ENCODE results near the gene EREG. TPM values are rescaled to one million over a fixed set of nuclear protein-coding genes. Genes with fewer than 3 reads are reported as not detected.

Gene EREG
- total RNA-seq, 1 donor from 2014 or later: not detected

DNA sequence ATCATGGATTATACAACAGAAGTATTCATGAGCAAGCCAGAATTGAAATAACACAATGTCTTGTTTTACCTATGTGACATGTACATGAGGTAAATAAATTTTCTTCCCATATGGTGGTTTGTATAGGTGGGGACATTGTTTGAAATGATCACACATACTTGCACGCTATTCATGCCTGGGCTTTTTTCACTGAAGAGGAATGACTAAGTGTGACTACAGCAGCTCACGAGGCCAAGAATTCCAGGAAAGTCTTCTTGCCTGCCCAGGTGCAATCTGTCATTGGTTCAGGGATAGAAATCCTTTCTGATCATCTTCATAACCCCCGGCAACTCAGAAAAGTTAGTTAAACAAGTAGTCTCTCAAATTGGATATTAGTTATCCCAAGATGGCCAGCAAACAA, 43.7 kb downstream of the EREG start:
- no peak for ATAC-seq (ENCODE audit: poor library complexity)
- DNase-seq: no peak
- intact Hi-C loops (cut with DNase I): no loop called here

DNA sequence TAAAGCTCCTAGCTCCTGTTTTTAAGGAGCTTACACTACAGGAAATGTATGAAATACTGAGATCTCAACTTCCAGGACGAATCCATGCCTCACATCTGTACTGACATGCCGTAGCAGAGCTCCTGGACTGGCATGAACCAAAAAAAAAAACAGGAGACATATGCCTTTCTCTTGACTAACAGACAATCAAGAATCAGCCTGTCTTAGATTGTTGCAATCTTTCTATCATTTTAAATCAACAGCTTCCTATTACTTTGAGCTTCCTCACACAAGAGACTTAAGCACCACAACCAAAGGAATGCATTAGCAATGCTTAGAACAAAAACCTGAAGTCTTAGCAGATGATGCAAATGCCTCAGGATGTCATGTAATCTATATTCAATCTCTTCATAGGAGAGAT, 45.3 kb downstream of the EREG start:
- intact Hi-C loops (cut with DNase I): no loop called here
- DNase-seq: no peak
- no peak for ATAC-seq (ENCODE audit: poor library complexity)

DNA sequence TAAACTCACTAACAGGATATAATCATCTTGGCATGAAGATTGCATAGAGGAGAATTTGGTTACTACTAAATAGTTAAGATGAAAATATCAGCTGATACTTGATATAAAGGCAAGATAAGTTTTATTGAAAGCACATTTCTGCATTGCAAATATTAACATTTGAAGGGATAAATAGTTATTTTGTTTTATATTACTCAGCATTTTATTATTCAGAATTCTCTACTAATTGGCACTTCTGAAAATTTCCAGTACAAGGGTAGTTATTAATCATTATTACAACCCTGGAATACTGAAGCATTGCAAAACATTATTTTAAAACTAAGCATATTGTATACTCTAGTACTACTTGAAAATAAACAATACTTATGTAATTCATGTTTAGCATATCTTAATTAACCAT, 47.3 kb downstream of the EREG start:
- intact Hi-C loops (cut with DNase I): no loop called here
- ATAC-seq (ENCODE audit: poor library complexity) (no peak), DNase-seq (no peak)

DNA sequence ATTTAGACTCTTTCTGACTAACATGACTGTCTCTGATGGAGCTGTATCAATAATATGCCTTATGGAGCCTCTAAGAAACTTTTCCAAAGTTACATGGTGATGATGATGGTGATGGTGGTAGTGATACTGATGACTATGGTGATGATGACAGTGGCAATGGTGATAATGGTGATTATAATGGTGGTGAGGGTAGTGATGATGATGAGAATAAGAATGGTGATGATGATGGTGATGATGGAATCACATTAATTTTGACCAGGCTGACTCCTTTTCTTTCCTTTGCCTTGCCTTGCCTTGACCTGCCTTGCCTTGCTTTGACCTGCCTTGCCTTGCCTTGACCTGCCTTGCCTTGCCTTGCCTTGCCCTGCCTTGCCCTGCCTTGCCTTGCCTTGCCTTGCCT, 48.3 kb downstream of the EREG start:
- DNase-seq (no peak), ATAC-seq (ENCODE audit: poor library complexity) (no peak)
- intact Hi-C loops (cut with DNase I): no loop called here

DNA sequence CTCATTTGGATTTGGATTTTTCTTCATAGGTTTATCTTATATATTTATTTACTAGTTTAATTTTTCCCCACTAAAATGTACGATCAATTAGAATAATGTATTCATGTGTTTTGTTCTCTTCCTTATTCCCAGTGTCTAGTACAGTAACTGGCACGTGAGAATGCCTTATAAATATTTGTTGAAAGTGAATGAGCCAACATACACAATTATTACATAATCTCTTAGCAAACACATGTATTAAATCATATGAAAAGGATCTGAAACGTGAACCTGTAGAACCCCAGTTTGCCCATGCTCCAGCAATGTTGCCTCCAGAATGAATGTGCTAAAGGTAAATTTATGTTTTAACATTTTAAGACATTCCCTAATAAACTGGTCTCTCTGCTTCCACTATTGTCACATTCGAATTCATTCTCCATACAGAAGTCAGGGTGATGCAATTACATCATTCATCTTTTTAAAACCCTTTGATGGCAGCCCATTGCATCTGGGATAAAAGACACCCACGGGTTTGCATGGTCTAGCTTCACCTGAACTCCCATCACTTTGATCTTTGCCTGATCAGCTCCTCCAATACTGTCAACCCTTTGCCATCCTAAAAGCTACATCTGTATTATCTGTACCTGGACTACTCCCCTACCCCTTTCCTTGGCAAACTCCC, 49.3 kb downstream of the EREG start:
- ATAC-seq (ENCODE audit: poor library complexity) (no peak), DNase-seq (no peak)
- intact Hi-C loops (cut with DNase I): no loop called here

DNA sequence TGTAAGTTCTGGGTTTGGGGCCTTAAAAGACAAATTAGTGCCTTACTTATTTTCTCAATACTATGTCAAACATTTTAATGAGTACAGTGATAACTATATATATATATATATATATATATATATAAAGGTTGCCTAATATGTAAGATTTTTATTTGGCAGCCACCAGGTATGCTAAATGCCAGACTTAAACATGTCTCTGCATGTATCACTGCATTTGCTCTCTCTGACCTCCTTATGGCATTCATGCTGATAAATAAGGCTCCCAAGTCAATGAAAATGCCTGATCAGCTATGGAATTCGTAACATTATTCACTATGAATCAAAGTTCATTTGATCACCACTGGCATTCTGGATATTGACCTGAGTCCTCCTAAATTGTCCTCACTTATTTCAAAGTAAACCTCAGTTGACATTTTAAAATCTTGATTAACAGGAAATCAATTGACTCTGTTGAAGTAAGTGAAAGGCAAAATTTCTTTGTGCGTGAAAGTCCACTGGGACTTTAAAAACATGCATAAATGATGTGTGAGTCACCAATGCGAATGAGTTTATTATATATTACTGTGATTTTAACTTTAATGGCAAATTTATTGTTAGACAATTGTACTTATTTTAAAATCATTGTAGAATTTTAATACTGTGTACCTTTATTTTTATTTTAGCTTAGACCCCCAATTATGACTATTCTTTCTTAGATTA, 50.8 kb downstream of the EREG start:
- no peak for ATAC-seq (ENCODE audit: poor library complexity)
- intact Hi-C loops (cut with DNase I): no loop called here
- no peak for DNase-seq

DNA sequence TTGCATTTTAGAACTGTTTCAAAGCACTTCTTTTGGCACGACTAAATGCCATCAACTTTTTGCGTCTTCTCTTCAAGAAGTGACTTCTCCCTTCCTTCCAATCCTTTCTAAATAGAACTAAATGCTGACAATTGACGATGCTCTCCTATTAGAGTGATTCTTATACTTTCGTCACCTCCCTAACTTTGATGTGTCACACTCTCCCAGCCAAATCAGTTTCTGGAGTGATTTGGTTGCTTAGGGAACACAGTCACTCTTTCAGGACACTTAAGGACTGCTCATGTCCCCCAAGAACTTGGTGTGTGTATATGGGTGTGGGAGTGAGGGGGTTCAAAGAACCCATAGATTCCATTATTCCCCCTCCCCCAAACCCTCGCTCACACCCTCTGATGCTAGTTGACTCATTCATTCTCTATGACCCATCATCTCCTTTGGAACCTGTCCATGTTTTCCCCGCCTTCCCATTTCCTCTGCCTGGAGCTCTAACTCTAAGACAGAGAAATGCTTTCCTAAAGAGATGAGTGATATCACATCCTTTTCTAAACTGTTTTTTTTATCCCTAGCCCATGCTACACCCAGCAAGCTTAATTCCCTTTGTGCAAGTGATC, 53.2 kb downstream of the EREG start:
- ATAC-seq (ENCODE audit: poor library complexity) (no peak), DNase-seq (no peak)
- intact Hi-C loops (cut with DNase I): no loop called here

DNA sequence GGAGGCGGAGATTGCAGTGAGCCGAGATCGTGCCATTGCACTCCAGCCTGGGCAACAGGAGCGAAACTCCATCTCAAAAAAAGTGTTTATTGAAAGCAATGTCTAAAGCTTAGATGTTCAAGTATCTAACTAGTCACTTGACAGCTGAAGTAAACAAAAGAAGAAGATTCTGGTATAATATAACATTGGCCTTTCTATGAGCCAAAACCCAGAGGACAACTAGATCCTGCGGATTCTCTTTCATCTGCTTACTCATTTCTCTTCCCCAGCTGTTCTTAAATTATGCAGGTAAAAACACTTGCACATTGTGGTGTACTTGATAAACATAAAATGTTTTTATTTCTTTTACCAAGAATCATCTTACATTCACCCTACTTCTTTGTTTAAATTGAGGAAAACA, 55.9 kb downstream of the EREG start:
- intact Hi-C loops (cut with DNase I): no loop called here
- ATAC-seq (ENCODE audit: poor library complexity): no peak
- no peak for DNase-seq

DNA sequence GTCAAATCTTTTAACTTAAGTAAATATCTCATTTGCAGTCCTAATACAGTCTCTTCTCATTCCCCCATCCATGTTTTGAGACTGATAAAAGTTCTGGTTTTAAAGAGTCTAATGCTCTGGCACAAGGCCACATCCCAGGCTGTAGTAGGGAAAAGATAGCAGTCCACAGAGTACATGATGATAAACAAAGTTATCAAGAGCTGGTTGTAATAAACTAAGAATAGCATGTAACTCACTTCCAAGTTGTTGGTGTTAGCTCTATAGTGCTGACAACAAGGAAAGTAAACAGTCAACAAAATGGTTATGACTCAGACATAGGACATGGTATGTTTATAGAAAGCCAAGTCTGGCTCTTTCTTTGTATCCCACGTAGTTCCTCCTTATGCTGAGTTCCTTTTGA, 58.2 kb downstream of the EREG start:
- ATAC-seq (ENCODE audit: poor library complexity) (peak; percentile 98), DNase-seq (no peak)
- intact Hi-C loops (cut with DNase I): no loop called here

DNA sequence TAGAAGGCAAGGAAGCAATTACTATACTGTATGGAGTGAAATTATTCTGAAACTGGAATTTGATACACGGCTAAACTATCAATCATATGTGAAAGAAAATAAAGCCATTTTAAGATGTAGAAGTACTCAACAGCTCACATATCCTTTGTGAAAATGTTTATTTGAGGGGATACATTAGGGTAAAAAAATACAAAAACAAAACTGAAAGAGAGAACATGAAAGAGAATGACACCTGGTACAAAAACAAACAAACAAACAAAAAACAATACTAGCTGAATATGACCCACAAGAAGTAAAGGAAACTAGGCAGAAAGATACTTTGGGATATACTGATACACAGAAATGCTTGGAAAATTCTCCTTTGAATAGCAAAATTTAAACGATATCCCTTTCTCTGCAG, 59.2 kb downstream of the EREG start:
- no peak for DNase-seq
- ATAC-seq (ENCODE audit: poor library complexity): no peak
- intact Hi-C loops (cut with DNase I): no loop called here

DNA sequence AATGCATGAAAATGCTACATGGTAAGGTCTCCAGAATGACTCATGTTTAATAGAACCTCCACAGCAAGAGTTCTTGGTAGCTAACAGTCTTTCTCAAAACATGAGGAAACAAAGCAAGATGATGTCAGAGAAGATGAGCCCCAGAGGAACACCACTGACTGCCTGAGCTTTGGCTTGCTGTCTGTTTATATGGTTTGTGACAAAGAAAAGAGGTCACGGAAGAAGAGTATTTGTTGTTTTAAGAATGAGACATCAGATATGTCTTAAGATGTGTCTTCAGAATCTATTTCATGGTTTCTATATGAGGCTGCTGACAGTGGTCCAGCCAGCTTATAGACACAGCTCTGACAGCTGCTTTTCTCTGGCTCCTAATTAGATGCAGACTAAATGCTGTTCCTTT, 61.2 kb downstream of the EREG start:
- intact Hi-C loops (cut with DNase I): no loop called here
- ATAC-seq (ENCODE audit: poor library complexity) (no peak), DNase-seq (no peak)

DNA sequence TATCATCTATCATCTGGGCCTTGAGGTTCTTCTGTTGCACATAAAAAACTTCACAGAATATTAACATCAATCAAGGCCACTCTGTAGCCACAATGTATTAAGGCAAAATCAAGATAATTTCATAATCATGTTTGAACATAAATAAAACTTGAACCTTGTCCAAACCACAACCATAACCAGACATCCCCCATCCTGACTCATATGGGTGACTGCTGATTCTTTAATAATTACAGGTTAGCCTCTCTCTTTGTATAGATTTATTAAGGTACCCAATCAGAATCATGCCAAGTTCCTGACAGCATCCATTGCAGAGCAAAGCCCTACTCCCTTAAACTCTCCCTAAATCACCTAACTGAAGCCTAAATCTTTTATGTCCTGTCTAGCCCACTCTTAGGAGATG, 63.3 kb downstream of the EREG start:
- DNase-seq: no peak
- no peak for ATAC-seq (ENCODE audit: poor library complexity)
- intact Hi-C loops (cut with DNase I): no loop called here

DNA sequence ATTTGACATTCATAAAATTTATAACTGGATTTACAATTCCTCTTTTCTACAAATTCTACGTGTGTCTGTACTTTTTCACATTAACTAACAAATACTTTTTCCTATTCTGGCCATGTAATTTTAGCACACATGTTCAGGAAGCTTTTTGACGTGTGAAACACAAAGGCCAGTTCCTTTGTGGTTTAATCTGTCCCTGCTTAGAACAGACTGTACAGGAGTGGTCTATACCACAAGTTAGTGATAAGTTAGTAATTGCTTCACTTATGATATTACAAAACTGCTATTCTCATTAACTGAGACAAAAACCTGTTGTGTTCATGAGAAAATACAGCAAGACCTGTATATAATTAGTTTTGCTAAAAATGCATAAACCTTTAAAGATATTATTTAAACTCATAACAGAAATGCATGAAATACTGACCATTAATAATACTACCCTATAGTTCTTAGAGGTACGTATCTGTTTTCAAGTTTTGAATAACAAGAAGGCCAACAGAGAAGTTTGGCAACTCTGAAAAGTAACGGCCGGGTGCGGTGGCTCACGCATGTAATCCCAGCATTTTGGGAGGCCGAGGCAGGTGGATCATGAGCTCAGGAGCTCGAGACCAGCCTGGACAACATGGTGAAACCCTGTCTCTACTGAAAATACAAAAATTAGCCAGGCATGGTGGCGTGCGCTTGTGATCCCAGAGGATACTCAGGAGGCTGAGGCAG, 66.3 kb downstream of the EREG start:
- ATAC-seq (ENCODE audit: poor library complexity) (peak; percentile 90), DNase-seq (no peak)
- intact Hi-C loops (cut with DNase I): no loop called here

DNA sequence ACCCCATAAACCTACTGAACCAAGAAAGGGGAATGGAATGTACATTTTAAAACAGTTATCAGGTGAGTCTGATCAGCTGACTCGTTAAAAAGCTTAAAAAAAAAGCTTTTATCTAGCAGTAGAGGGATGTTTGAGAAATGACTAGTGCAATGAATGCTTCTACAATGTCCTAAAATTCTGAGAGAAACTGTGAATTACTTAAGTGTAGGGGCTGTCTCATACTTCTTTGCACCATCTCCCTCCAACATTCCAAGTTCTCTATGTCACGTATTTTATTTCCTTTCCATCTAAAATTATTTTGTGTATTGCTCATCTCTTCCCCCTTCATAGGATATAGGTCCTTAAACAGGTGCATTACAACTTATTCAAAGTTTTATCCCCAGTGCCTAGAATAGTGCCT, 68.1 kb downstream of the EREG start:
- DNase-seq: no peak
- ATAC-seq (ENCODE audit: poor library complexity): no peak
- intact Hi-C loops (cut with DNase I): no loop called here

DNA sequence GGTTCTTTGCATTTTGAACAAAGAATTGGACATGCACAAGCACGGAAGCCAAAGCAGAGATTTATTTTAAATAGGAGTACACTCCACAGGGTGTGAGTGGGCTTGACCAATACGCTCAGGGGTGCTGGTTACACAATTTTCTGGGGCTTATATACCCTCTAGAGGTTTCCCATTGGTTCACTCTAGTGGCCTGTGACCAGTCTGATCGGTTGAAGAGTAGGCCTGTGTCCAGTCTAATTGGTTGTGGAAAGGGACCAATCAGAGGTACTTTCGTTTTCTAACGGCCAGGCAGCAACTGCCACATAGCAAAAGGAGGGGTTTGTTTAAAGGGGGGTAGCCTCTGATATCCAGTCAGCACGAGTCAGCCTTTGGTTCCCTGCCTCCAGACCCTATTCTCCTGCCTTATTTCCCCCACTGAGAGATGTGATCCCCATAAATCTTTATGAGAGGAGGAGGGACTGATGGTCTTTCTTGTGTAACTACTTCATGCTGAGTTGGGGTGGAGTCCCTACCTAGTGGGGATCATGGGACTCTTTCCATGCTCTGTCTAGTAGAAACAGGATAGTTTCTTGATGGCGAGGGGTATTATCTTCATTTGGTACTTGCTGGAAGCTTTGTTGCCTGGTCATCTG, 68.7 kb downstream of the EREG start:
- no peak for DNase-seq
- ATAC-seq (ENCODE audit: poor library complexity): no peak
- intact Hi-C loops (cut with DNase I): no loop called here

DNA sequence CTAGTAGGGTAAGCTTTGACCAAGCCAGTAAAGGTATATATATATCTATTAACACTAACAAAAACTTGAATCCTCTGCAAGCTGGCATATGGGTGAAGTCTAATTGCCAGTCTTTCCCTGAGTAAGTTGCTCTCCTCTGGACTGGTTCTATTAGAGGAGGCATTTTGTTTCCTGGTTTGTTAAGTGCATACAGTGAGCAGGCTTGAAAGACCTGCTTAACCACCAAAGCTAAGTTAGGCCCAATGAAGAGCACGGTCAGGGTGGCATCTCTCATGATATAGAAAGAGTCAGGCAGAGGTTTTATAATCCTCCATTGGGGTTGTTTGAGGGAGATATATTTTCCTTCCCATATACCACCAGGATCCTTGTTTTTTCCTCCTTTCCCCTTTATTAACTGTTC, 70.4 kb downstream of the EREG start:
- intact Hi-C loops (cut with DNase I): no loop called here
- ATAC-seq (ENCODE audit: poor library complexity) (no peak), DNase-seq (no peak)

DNA sequence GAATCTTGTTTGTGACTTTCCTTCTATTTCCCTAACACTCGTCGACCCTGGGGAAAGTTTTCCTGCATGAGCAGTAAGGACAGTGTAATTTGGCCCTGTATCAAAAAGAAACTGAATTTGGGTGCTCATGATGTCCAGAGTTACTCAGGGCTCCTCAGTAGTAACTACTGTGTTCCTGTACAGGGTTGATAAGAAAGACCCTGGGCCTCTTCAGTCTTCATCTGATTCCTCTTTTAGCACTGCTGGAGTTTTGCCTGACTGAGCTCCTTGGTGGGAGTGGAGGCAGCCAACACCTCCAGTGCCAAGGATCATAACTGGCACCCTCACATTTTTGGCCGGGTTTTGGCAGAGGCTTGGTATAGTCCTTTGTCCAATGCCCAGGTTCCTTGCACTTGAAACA, 72.9 kb downstream of the EREG start:
- DNase-seq: no peak
- intact Hi-C loops (cut with DNase I): no loop called here
- no peak for ATAC-seq (ENCODE audit: poor library complexity)

Measured in Right ventricle myocardium superior (tissue), 1 donor.